LHCN-M2 (cell line): ENCODE data around the gene PTPRF. TPM values are rescaled to one million over a fixed set of nuclear protein-coding genes. Genes with fewer than 3 reads are reported as not detected.

Source experiments
- DNase-seq: peaks from one replicate; pipeline ENCODE4 v3.0.0-alpha.2; 2012; ENCODE audit warnings: low read depth
- total RNA-seq: library from RNA; depleted of rRNA; stranded (reverse); fragments of >200 nt; gene quantifications from 2 replicates; pipeline ENCODE4 v1.2.3, GENCODE V29; 2014; rRNA removed

PTPRF gene
- total RNA-seq, 1 experiment from 2014 or later = 12.8 TPM

GRCh38 chr1:43660355-43660754 is 129.7 kb downstream of the PTPRF start:
- DNase-seq = no peak

GRCh38 chr1:43664369-43664768 is 133.7 kb downstream of the PTPRF start:
- DNase-seq = no peak

- DNase-seq = peak; percentile 90
These were observed 135.9 kb downstream of the PTPRF start for GRCh38 chr1:43666608-43667007.

- peak; percentile 37 for DNase-seq
These were observed 138.3 kb downstream of the PTPRF start for GRCh38 chr1:43668956-43669355.

GRCh38 chr1:43669878-43670277 is 139.2 kb downstream of the PTPRF start:
- no peak for DNase-seq

- no peak for DNase-seq
These were observed 140.5 kb downstream of the PTPRF start for GRCh38 chr1:43671193-43671592.

- peak; percentile 67 for DNase-seq
These were observed 141.1 kb downstream of the PTPRF start for GRCh38 chr1:43671626-43672330.

GRCh38 chr1:43673261-43673660 is 142.6 kb downstream of the PTPRF start:
- no peak for DNase-seq

Other genes starting within 250 kb of the PTPRF start
- gene C1orf210, start 245.3 kb upstream of the PTPRF start, total RNA-seq = not detected in 2 replicates
- gene TIE1, start 229.9 kb upstream of the PTPRF start, total RNA-seq = 0.11 and 0.58 TPM in 2 replicates
- not detected in 2 replicates for gene MPL, start 193.1 kb upstream of the PTPRF start, total RNA-seq
- gene CDC20, start 171.9 kb upstream of the PTPRF start, total RNA-seq = 203 and 206 TPM in 2 replicates
- gene ELOVL1, start 162.9 kb upstream of the PTPRF start, total RNA-seq = 84.8 and 88.4 TPM in 2 replicates
- gene MED8, start 141.1 kb upstream of the PTPRF start, total RNA-seq = 31.5 and 31.7 TPM in 2 replicates
- gene SZT2, start 141.0 kb upstream of the PTPRF start, total RNA-seq = 12.0 and 14.4 TPM in 2 replicates
- gene HYI, start 77.0 kb upstream of the PTPRF start, total RNA-seq = 32.8 and 32.9 TPM in 2 replicates
- 23.7 and 27.6 TPM in 2 replicates for gene KDM4A, start 119.3 kb downstream of the PTPRF start, total RNA-seq
- 23.0 and 25.8 TPM in 2 replicates for gene ST3GAL3, start 176.7 kb downstream of the PTPRF start, total RNA-seq